Body of pancreas (tissue), 4 donors: ENCODE measurements around the gene KCNAB2. TPM values are rescaled to one million over a fixed set of nuclear protein-coding genes. Genes with fewer than 3 reads are reported as not detected.

Source experiments
- ATAC-seq: fragments of 150-250 bp; one replicate; pipeline ENCODE4 v1.9.1; 2016
- DNase-seq, 4 donors: peaks; one replicate each; pipeline ENCODE4 v3.0.0-alpha.2; 2019
- H3K27ac ChIP-seq, 4 donors: fragments of 200-600 bp; sonication (generic); 1 replicate in 3 of 4; 2 replicates in 1 of 4; pipeline versions ENCODE4 v1.5.1 to v1.6.1; 2016 to 2019; ENCODE audit warnings: mild to moderate bottlenecking in 1 of 4, mixed read lengths in 1 of 4, moderate library complexity in 1 of 4
- H3K27me3 ChIP-seq, 2 donors: fragments of 200-600 bp; sonication (generic); one replicate each; pipeline ENCODE4 v1.6.0; 2016; ENCODE audit warnings: mild to moderate bottlenecking in 1 of 2
- H3K36me3 ChIP-seq, 2 donors: fragments of 200-600 bp; sonication (generic); replicated peaks in 1 of 2; 2 replicates each; pipeline ENCODE4 v1.5.1; 2016; ENCODE audit warnings: low read depth in 2 of 2; ENCODE audit not compliant: insufficient read depth in 1 of 2
- H3K4me1 ChIP-seq: fragments of 200-600 bp; sonication (generic); one replicate; pipeline ENCODE4 v1.6.0; 2016
- H3K4me3 ChIP-seq, 2 donors: fragments of 200-600 bp; sonication (generic); 1 replicate in 1 of 2; 2 replicates in 1 of 2; pipeline ENCODE4 v1.5.1; 2016 to 2019
- H3K9me3 ChIP-seq, 3 donors: fragments of 200-600 bp; sonication (generic); 1 replicate in 2 of 3; 2 replicates in 1 of 3; pipeline ENCODE4 v1.5.1; 2016
- CTCF ChIP-seq, 7 experiments: fragments of 450-650 bp in 4 of 7; fragments of 200-600 bp in 3 of 7; sonication (generic) in 3 of 7; IDR thresholded peaks; one replicate each; pipeline ENCODE4 v1.5.1; 2016 to 2019; ENCODE audit warnings: antibody characterized with exemption in 7 of 7
- POLR2A ChIP-seq, 3 donors: fragments of 450-650 bp; IDR thresholded peaks; one replicate each; pipeline ENCODE4 v1.6.1; 2016; ENCODE audit warnings: antibody characterized with exemption in 3 of 3, mild to moderate bottlenecking in 2 of 3
- WGBS, 2 donors: methylation state at CpG; one replicate each; pipeline ENCODE4 v1.1.5; 2017; 5-methylcytosine and 5-hydroxymethylcytosine counted together
- intact Hi-C: fragments of 100-400 bp; cut with DNase I; formaldehyde crosslinking; loops from one replicate; pipeline ENCODE4 v1.15.1; 2023
- total RNA-seq, 2 donors: library from RNA; depleted of rRNA; stranded (reverse); fragments of >200 nt; gene quantifications; one replicate each; pipeline ENCODE4 v1.1.0, GENCODE V29; 2016

Gene KCNAB2
- total RNA-seq, 2 donors from 2014 or later, result 4.6 to 7.0 TPM

GRCh38 chr1:6043561-6043960, 2.1 kb upstream of the KCNAB2 start:
- no peaks in the 10 kb centered on the region for H3K36me3 ChIP-seq
- DNase-seq (no peak), ATAC-seq (no peak)
- intact Hi-C loops, result no loop called here
- WGBS, 2 donors, result 77 to 84% methylated on average over 3 to 5 of the region's 5 CpGs
- H3K4me3 ChIP-seq, result no peak overlapping the region
- H3K27me3 ChIP-seq, result no peaks in the 10 kb centered on the region
- H3K4me1 ChIP-seq, result no peaks in the 10 kb centered on the region
- H3K9me3 ChIP-seq, result no peaks in the 10 kb centered on the region
- no peak overlapping the region for H3K27ac ChIP-seq
- TF ChIP-seq POLR2A (IDR thresholded peaks at IDR 0.05) (no peak), CTCF (IDR thresholded peaks at IDR 0.05) (no peak)

GRCh38 chr1:6044481-6045109, 1.1 kb upstream of the KCNAB2 start:
- no peaks in the 10 kb centered on the region for H3K9me3 ChIP-seq
- no peaks in the 10 kb centered on the region for H3K4me1 ChIP-seq
- WGBS, 2 donors, result 66% methylated on average over 10 to 11 of the region's 11 CpGs
- TF ChIP-seq CTCF (IDR thresholded peaks at IDR 0.05), result no peak
- no peak for TF ChIP-seq POLR2A (IDR thresholded peaks at IDR 0.05)
- H3K27me3 ChIP-seq, result no peaks in the 10 kb centered on the region
- intact Hi-C loops, result no loop called here
- H3K27ac ChIP-seq, result no peak overlapping the region
- no peaks in the 10 kb centered on the region for H3K36me3 ChIP-seq
- no peak for DNase-seq
- ATAC-seq, result no peak
- no peak overlapping the region for H3K4me3 ChIP-seq

- TF ChIP-seq CTCF (IDR thresholded peaks at IDR 0.05) (no peak), POLR2A (IDR thresholded peaks at IDR 0.05) (no peak)
- 74 to 76% methylated on average over 6 to 9 of the region's 9 CpGs for WGBS, 2 donors
- Histone ChIP-seq H3K36me3 (no peaks in the 10 kb centered on the region), H3K27ac (no peak overlapping the region), H3K27me3 (no peaks in the 10 kb centered on the region), H3K9me3 (no peaks in the 10 kb centered on the region), H3K4me1 (no peaks in the 10 kb centered on the region), H3K4me3 (no peak overlapping the region)
- no peak for ATAC-seq
- DNase-seq, result no peak
- intact Hi-C loops, result no loop called here
These were observed 582 bp upstream of the KCNAB2 start for GRCh38 chr1:6045110-6045502.

- 56 to 57% methylated on average over 13 to 14 of the region's 14 CpGs for WGBS, 2 donors
- intact Hi-C loops, result no loop called here
- no peaks in the 10 kb centered on the region for H3K9me3 ChIP-seq
- no peaks in the 10 kb centered on the region for H3K27me3 ChIP-seq
- no peak for DNase-seq
- H3K4me1 ChIP-seq, result no peaks in the 10 kb centered on the region
- no peak for ATAC-seq
- TF ChIP-seq CTCF (IDR thresholded peaks at IDR 0.05), result no peak
- TF ChIP-seq POLR2A (IDR thresholded peaks at IDR 0.05), result no peak
- H3K27ac ChIP-seq, result no peak overlapping the region
- H3K4me3 ChIP-seq, result no peak overlapping the region
- H3K36me3 ChIP-seq, result no peaks in the 10 kb centered on the region
These were observed 591 bp downstream of the KCNAB2 start for GRCh38 chr1:6046279-6046678.

GRCh38 chr1:6048179-6048867, 2.6 kb downstream of the KCNAB2 start:
- no peaks in the 10 kb centered on the region for H3K36me3 ChIP-seq
- H3K9me3 ChIP-seq, result no peaks in the 10 kb centered on the region
- H3K4me3 ChIP-seq, result no peak overlapping the region
- H3K27me3 ChIP-seq, result no peaks in the 10 kb centered on the region
- TF ChIP-seq CTCF (IDR thresholded peaks at IDR 0.05) (no peak), POLR2A (IDR thresholded peaks at IDR 0.05) (no peak)
- ATAC-seq (no peak), DNase-seq (no peak)
- H3K4me1 ChIP-seq, result no peaks in the 10 kb centered on the region
- WGBS, 2 donors, result 60 to 66% methylated on average over 8 to 14 of the region's 14 CpGs
- intact Hi-C loops, result no loop called here
- no peak overlapping the region for H3K27ac ChIP-seq
